GM12878 (cell line): ENCODE data around the gene TMEM94. TPM values are rescaled to one million over a fixed set of nuclear protein-coding genes. Genes with fewer than 3 reads are reported as not detected.

Experiments
- CREB1 ChIP-seq: IDR thresholded peaks from 2 replicates; pipeline ENCODE4 v1.6.1; 2012; ENCODE audit warnings: low read depth, mild to moderate bottlenecking, inconsistent platforms
- DPF2 ChIP-seq: fragments of 450-650 bp; IDR thresholded peaks from 2 replicates; pipeline ENCODE4 v1.6.1; 2017; ENCODE audit warnings: mild to moderate bottlenecking
- GATAD2B ChIP-seq: fragments of 450-650 bp; conservative IDR thresholded peaks from 2 replicates; pipeline ENCODE4 v1.6.1; 2017; ENCODE audit warnings: low read depth, mild to moderate bottlenecking, moderate library complexity
- MEF2B ChIP-seq: fragments of 450-650 bp; IDR thresholded peaks from 2 replicates; pipeline ENCODE4 v1.6.1; 2018; ENCODE audit warnings: mild to moderate bottlenecking, moderate library complexity; ENCODE audit not compliant: partially characterized antibody, poor library complexity, severe bottlenecking
- NFYA ChIP-seq: IDR thresholded peaks from 2 replicates; pipeline ENCODE4 v1.6.1; 2011; ENCODE audit warnings: low read depth, mild to moderate bottlenecking, low read length, improper control_type of control experiment, borderline replicate concordance
- RELA ChIP-seq: fragments of 450-650 bp; IDR thresholded peaks from 2 replicates; pipeline ENCODE4 v1.8.0; 2014; ENCODE audit warnings: borderline replicate concordance; ENCODE audit not compliant: partially characterized antibody
- YY1 ChIP-seq: IDR thresholded peaks from 2 replicates; pipeline ENCODE4 v1.6.1; 2011; ENCODE audit warnings: low read depth, mild to moderate bottlenecking, low read length
- ZNF207 ChIP-seq: fragments of 450-650 bp; IDR thresholded peaks from 2 replicates; pipeline ENCODE4 v1.6.1; 2014; ENCODE audit warnings: antibody characterized with exemption, mild to moderate bottlenecking, borderline replicate concordance
- ZSCAN29 ChIP-seq: fragments of 450-650 bp; IDR thresholded peaks from 2 replicates; pipeline ENCODE4 v1.6.1; 2017; ENCODE audit warnings: mild to moderate bottlenecking, moderate library complexity
- polyA plus RNA-seq, 11 experiments: library from polyadenylated mRNA; depleted of rRNA in 4 of 11; unstranded in 6 of 11; stranded (reverse) in 5 of 11; fragments of >200 nt; fragmentation: Nextera tagmentation in 4 of 11; fragmentation: Illumina TruSeq in 1 of 11; extraction: Ambion mirVana in 4 of 11; extraction: Trizol in 1 of 11; gene quantifications; 1 replicate in 1 of 11; 2 replicates in 10 of 11; pipeline versions ENCODE4 v1.2.1 to v1.2.3, GENCODE V29; 2011 to 2016; ENCODE audit warnings: inconsistent platforms in 2 of 11, missing spikeins in 2 of 11, low read depth in 1 of 11
- total RNA-seq, 4 experiments: library from RNA; depleted of rRNA in 3 of 4; stranded (reverse); fragments of >200 nt in 3 of 4; fragmentation: Illumina TruSeq in 1 of 4; extraction: Trizol in 1 of 4; gene quantifications; 2 replicates each; pipeline versions ENCODE4 v1.2.1 to v1.2.3, GENCODE V29; 2013 to 2021
- TF ChIP-seq, protein P1 (sequence below): IDR thresholded peaks from 2 replicates; pipeline ENCODE4 v1.6.1; 2012; ENCODE audit warnings: low read depth, low read length, improper control_type of control experiment
- TF ChIP-seq, protein P2 (sequence below): IDR thresholded peaks from 2 replicates; pipeline ENCODE4 v1.6.1; 2012; ENCODE audit warnings: improper control_type of control experiment, low read depth, low read length; ENCODE audit not compliant: insufficient replicate concordance
- TF ChIP-seq, protein P3 (sequence below): fragments of 450-650 bp; IDR thresholded peaks from 2 replicates; pipeline ENCODE4 v1.6.1; 2016; ENCODE audit warnings: mild to moderate bottlenecking
- TF ChIP-seq, protein P4 (sequence below): fragments of 450-650 bp; IDR thresholded peaks from 2 replicates; pipeline ENCODE4 v1.6.1; 2017; ENCODE audit warnings: mild to moderate bottlenecking, moderate library complexity
- TF ChIP-seq, protein P5 (sequence below): fragments of 150-350 bp; IDR thresholded peaks from 2 replicates; pipeline ENCODE4 v1.6.1; 2016; ENCODE audit warnings: low read depth, low read length

The TMEM94 gene
- total and polyA plus RNA-seq, 10 of the 15 experiments (the other 5 are each of a cell fraction or from before 2014, with no cell fraction given): 0.31 to 70.7 (median 24.4) TPM

DNA sequence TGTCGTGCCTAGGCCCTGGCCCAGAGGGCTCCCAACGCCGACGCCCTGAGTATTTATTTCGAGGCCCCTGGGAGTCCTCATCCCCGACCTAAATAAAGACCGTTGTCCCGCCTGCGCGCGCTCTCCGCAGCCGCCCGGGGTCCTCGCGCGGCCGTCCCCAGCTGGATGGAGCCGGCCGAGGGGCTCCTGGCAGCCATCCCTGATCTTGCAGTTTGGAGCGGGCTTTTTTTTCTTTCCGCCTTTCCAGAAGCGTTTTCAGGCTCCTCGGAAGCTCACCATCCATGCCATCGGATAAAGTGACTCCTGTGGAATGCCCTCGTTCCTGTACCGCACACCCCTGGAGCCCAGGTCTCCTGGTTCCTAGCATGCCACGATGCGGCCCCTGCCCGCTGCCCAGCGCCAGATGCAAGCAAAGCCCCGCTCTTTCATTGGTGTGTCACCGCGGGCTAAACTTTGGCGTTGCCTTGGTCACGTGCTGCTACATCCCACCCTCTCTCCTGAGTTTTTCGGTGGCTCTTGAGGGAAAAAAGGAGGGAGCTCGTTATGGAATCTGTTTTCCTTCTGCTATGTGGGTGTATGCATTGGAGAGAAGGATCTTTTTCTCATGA, 716 bp downstream of the TMEM94 start (continued):
- TF ChIP-seq, protein P1, sequence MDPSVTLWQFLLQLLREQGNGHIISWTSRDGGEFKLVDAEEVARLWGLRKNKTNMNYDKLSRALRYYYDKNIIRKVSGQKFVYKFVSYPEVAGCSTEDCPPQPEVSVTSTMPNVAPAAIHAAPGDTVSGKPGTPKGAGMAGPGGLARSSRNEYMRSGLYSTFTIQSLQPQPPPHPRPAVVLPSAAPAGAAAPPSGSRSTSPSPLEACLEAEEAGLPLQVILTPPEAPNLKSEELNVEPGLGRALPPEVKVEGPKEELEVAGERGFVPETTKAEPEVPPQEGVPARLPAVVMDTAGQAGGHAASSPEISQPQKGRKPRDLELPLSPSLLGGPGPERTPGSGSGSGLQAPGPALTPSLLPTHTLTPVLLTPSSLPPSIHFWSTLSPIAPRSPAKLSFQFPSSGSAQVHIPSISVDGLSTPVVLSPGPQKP: no peak
- TF ChIP-seq DPF2: no peak
- TF ChIP-seq, protein P2, sequence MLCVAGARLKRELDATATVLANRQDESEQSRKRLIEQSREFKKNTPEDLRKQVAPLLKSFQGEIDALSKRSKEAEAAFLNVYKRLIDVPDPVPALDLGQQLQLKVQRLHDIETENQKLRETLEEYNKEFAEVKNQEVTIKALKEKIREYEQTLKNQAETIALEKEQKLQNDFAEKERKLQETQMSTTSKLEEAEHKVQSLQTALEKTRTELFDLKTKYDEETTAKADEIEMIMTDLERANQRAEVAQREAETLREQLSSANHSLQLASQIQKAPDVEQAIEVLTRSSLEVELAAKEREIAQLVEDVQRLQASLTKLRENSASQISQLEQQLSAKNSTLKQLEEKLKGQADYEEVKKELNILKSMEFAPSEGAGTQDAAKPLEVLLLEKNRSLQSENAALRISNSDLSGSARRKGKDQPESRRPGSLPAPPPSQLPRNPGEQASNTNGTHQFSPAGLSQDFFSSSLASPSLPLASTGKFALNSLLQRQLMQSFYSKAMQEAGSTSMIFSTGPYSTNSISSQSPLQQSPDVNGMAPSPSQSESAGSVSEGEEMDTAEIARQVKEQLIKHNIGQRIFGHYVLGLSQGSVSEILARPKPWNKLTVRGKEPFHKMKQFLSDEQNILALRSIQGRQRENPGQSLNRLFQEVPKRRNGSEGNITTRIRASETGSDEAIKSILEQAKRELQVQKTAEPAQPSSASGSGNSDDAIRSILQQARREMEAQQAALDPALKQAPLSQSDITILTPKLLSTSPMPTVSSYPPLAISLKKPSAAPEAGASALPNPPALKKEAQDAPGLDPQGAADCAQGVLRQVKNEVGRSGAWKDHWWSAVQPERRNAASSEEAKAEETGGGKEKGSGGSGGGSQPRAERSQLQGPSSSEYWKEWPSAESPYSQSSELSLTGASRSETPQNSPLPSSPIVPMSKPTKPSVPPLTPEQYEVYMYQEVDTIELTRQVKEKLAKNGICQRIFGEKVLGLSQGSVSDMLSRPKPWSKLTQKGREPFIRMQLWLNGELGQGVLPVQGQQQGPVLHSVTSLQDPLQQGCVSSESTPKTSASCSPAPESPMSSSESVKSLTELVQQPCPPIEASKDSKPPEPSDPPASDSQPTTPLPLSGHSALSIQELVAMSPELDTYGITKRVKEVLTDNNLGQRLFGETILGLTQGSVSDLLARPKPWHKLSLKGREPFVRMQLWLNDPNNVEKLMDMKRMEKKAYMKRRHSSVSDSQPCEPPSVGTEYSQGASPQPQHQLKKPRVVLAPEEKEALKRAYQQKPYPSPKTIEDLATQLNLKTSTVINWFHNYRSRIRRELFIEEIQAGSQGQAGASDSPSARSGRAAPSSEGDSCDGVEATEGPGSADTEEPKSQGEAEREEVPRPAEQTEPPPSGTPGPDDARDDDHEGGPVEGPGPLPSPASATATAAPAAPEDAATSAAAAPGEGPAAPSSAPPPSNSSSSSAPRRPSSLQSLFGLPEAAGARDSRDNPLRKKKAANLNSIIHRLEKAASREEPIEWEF: no peak
- TF ChIP-seq, protein P3, sequence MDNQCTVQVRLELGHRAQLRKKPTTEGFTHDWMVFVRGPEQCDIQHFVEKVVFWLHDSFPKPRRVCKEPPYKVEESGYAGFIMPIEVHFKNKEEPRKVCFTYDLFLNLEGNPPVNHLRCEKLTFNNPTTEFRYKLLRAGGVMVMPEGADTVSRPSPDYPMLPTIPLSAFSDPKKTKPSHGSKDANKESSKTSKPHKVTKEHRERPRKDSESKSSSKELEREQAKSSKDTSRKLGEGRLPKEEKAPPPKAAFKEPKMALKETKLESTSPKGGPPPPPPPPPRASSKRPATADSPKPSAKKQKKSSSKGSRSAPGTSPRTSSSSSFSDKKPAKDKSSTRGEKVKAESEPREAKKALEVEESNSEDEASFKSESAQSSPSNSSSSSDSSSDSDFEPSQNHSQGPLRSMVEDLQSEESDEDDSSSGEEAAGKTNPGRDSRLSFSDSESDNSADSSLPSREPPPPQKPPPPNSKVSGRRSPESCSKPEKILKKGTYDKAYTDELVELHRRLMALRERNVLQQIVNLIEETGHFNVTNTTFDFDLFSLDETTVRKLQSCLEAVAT: no peak; the same call in 1 of the 2 replicates
- no peak for TF ChIP-seq NFYA
- TF ChIP-seq CREB1: no peak
- no peak for TF ChIP-seq YY1
- no peak for TF ChIP-seq RELA
- no peak for TF ChIP-seq MEF2B
- no peak for TF ChIP-seq ZSCAN29
- no peak for TF ChIP-seq GATAD2B
- TF ChIP-seq, protein P4, sequence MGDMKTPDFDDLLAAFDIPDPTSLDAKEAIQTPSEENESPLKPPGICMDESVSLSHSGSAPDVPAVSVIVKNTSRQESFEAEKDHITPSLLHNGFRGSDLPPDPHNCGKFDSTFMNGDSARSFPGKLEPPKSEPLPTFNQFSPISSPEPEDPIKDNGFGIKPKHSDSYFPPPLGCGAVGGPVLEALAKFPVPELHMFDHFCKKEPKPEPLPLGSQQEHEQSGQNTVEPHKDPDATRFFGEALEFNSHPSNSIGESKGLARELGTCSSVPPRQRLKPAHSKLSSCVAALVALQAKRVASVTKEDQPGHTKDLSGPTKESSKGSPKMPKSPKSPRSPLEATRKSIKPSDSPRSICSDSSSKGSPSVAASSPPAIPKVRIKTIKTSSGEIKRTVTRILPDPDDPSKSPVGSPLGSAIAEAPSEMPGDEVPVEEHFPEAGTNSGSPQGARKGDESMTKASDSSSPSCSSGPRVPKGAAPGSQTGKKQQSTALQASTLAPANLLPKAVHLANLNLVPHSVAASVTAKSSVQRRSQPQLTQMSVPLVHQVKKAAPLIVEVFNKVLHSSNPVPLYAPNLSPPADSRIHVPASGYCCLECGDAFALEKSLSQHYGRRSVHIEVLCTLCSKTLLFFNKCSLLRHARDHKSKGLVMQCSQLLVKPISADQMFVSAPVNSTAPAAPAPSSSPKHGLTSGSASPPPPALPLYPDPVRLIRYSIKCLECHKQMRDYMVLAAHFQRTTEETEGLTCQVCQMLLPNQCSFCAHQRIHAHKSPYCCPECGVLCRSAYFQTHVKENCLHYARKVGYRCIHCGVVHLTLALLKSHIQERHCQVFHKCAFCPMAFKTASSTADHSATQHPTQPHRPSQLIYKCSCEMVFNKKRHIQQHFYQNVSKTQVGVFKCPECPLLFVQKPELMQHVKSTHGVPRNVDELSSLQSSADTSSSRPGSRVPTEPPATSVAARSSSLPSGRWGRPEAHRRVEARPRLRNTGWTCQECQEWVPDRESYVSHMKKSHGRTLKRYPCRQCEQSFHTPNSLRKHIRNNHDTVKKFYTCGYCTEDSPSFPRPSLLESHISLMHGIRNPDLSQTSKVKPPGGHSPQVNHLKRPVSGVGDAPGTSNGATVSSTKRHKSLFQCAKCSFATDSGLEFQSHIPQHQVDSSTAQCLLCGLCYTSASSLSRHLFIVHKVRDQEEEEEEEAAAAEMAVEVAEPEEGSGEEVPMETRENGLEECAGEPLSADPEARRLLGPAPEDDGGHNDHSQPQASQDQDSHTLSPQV: no peak
- no peak for TF ChIP-seq ZNF207
- TF ChIP-seq, protein P5, sequence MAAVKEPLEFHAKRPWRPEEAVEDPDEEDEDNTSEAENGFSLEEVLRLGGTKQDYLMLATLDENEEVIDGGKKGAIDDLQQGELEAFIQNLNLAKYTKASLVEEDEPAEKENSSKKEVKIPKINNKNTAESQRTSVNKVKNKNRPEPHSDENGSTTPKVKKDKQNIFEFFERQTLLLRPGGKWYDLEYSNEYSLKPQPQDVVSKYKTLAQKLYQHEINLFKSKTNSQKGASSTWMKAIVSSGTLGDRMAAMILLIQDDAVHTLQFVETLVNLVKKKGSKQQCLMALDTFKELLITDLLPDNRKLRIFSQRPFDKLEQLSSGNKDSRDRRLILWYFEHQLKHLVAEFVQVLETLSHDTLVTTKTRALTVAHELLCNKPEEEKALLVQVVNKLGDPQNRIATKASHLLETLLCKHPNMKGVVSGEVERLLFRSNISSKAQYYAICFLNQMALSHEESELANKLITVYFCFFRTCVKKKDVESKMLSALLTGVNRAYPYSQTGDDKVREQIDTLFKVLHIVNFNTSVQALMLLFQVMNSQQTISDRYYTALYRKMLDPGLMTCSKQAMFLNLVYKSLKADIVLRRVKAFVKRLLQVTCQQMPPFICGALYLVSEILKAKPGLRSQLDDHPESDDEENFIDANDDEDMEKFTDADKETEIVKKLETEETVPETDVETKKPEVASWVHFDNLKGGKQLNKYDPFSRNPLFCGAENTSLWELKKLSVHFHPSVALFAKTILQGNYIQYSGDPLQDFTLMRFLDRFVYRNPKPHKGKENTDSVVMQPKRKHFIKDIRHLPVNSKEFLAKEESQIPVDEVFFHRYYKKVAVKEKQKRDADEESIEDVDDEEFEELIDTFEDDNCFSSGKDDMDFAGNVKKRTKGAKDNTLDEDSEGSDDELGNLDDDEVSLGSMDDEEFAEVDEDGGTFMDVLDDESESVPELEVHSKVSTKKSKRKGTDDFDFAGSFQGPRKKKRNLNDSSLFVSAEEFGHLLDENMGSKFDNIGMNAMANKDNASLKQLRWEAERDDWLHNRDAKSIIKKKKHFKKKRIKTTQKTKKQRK: no peak
